Thyroid gland (tissue), 4 donors: ENCODE measurements around the gene VAPA.

ENCODE experiments used
- POLR2A ChIP-seq, 2 donors: fragments of 450-650 bp; IDR thresholded peaks; one replicate each; pipeline ENCODE4 v1.6.1; 2017; ENCODE audit warnings: antibody characterized with exemption in 2 of 2, mild to moderate bottlenecking in 2 of 2, moderate library complexity in 1 of 2
- TF ChIP-seq, protein P1 (sequence below), 6 experiments: fragments of 200-600 bp in 3 of 6; fragments of 450-650 bp in 3 of 6; sonication (generic) in 3 of 6; IDR thresholded peaks; one replicate each; pipeline ENCODE4 v1.5.1; 2016 to 2019; ENCODE audit warnings: antibody characterized with exemption in 6 of 6, mild to moderate bottlenecking in 2 of 6, inconsistent platforms in 1 of 6, moderate library complexity in 1 of 6

DNA sequence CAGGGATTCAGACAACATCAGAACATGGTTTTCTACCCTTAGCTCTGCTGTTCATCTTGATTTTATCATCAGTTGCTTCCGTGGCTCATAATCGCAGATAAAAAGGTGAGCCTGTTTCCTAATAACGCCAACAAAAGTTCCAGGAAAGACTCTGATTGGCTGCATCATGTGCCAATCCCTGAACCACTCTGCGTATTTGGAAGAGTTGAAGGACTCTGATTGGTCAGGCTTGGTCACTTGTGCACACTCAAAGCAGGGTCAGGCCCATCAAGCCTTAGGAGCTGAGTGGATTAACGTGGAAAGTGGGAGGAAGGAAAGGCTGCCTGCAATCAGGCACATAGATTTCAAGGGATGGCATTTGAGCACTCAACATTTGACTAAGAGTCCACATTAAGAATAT lies 16.7 kb upstream of the VAPA start:
- TF ChIP-seq, protein P1, sequence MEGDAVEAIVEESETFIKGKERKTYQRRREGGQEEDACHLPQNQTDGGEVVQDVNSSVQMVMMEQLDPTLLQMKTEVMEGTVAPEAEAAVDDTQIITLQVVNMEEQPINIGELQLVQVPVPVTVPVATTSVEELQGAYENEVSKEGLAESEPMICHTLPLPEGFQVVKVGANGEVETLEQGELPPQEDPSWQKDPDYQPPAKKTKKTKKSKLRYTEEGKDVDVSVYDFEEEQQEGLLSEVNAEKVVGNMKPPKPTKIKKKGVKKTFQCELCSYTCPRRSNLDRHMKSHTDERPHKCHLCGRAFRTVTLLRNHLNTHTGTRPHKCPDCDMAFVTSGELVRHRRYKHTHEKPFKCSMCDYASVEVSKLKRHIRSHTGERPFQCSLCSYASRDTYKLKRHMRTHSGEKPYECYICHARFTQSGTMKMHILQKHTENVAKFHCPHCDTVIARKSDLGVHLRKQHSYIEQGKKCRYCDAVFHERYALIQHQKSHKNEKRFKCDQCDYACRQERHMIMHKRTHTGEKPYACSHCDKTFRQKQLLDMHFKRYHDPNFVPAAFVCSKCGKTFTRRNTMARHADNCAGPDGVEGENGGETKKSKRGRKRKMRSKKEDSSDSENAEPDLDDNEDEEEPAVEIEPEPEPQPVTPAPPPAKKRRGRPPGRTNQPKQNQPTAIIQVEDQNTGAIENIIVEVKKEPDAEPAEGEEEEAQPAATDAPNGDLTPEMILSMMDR (IDR thresholded peaks at IDR 0.05): no peak
- no peak for TF ChIP-seq POLR2A (IDR thresholded peaks at IDR 0.05)
